DMS114 treated with DMSO at 0.1 percent for 48 hours (cell line): ENCODE results near the gene TAOK1.
"Not testable (repeated sequence)": the region's sequence is repeated elsewhere in the genome, so short reads cannot be mapped to it uniquely, and the experiment has no call there.

Experiments used
- DNase-seq: peaks from one replicate; lab custom pipeline; 2025; ENCODE audit not compliant: unreplicated experiment; lab: John Stamatoyannopoulos, UW

TAOK1 gene

DNA sequence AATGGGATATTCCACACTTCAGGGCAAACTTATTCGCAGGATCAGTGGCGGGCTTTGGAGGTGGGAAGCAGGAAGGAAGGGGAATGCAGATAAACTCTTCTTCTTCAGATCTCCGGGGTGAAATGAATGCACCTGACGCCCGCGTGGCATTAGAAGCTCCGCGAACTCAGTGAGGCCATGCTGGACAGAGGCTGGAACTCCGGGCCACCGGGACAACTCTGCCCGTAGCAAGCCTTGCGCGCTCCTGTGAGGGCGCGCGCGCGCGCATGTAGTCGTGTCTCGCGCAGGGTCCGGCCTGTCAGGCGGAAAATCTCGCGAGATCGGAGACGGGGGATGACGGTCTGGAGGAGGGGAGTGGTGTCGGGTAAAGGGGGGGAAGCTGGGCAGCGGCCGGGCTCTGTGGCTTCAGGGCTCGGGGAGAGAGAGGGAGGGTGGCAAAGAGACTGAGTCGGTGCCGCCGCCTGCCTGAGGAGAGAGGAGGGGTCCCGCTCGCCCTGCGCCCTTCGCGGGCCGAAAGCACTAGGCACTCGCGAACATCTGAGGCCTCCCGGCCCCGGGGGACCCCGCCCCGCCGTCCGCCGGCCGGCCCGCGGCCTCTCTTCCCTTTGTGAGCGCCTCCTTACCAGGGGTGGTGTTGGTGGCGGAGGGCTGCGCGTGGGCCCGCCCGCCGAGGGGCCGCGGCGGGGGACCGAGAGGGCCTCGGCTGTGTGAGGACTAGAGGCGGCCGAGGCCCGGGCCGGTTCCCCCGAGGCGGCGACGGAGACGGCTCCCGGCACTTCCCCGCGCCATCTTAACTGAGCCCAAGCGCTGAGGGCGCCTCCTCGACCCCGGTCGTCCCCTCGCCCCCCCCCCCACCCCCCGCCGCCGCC lies at the start of gene TAOK1:
Gene TAOK1, plus strand, starts transcription at position 382 of the 869 bp plus-strand sequence. CDS start 61,186 bp downstream, outside the sequence.
- DNase-seq: peak; percentile 91

DNA sequence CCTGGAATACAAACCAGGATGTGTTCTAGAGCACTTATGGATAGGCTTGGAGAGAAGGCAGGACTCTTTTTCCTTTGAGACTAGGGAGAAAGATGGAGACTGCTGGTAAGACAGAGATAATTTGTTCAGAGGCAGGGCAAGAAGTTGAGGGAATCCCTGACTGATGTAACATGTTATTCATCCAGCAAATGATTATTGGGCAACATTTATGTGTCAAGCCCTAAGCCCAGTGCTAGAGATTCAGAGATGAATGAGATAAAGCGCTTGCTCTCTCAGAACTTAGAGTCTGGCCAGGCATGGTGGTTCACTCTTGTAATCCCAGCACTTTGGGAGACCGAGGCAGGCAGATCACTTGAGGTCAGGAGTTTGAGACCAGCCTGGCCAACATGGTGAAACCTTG lies 48.4 kb upstream of the TAOK1 start:
- no peak for DNase-seq

DNA sequence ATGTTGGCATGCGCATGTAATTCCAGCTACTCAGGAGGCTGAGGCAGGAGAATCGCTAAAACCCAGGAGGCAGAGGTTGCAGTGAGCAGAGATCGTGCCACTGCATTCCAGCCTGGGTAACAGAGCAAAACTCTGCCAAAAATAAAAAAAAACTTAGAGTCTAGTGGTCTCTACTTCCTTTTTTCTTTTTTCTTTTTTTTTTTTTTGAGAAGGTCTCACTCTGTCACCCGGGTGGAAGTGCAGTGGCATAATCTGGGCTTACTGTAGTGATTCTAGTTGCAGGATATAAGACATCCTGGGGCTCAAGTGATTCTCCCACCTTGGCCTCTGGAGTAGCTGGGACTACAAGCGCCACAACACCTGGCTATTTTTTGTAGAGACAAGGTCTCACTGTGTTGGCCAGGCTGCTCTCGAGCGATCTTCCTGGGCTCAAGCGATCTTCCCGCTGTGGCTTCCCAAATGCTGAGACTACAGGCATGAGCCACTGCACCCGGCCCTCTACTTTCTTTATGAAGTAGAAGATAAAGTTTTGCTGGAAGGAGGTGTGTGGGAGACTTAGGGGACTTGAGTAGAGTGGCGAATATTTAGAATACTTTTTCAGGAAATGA lies 47.9 kb upstream of the TAOK1 start:
- DNase-seq: no peak

DNA sequence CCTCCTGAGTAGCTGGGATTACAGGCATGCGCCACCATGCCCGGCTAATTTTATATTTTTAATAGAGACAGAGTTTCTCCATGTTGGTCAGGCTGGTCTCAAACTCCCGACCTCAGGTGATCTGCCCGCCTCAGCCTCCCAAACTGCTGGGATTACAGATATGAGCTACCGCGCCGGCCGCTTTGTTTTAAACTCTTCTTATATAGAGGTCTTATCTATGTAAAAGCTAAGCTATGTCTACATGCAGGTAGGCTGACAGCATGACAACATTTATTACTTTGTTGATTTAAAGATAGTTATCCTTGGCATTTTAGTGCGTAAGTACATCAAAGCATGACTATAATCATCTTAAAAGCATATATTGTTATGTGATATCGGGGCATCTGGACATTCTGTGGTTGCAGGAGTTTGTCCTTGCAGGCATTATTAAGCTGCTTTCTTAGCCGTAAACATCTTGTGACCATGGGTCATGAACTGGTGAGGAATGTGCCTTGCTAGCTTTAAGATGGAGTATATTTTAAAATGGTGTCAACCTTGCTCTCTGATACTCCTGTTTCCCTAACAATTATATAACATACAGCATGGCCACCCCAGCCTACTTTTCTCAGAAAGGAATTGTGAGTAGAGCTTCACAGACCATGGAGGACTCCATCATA lies 45.8 kb upstream of the TAOK1 start:
- no peak for DNase-seq

DNA sequence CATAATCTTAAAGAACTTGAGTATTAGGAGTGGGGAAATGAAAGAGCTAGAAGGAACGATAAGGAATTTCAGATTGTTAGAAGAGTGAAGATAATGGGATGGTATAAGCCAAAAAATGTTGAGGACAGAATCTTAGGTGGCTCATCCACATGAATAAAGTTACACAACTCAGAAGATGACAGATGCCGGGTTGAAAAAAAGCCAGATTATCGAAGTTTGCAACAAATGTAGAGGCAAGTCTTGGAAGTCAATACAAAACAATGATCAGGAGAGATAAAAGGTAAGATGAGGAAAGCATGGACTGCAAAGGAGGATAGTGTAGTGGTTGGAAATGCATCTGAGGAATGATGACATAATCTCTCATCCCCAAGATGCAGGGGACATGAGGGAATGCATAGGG lies 45.1 kb upstream of the TAOK1 start:
- DNase-seq: no peak

DNA sequence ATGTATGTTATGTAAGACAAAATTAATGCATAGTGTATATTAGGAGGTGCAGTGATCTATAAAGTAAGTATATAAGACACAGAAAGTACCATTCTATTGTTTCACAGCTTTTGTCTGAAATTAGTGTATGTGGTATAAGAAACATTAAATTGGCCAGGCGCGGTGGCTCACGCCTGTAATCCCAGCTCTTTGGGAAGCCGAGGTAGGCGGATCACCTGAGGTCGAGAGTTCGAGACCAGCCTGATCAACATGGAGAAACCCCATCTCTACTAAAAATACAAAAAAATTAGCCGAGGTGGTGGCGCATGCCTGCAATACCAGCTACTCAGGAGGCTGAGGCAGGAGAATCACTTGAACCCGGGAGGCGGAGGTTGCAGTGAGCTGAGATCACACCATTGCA lies 44.7 kb upstream of the TAOK1 start:
- not testable (repeated sequence) for DNase-seq

DNA sequence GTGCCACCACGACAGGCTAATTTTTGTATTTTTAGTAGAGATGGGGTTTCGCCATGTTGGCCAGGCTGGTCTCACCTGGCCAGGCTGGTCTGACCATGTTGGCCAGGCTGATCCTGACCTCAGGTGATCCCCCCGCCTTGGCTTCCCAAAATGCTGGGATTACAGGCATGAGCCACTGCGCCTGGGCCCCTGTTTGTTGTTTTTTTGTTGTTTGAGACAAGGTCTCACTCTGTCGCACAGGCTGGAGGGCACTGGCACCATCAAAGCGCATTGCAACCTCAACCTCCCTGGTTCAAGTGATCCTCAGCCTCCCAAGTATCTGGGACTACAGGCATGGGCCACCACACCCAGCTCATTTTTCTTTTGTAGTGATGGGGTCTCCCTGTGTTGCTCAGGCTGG lies 43.7 kb upstream of the TAOK1 start:
- DNase-seq: no peak

DNA sequence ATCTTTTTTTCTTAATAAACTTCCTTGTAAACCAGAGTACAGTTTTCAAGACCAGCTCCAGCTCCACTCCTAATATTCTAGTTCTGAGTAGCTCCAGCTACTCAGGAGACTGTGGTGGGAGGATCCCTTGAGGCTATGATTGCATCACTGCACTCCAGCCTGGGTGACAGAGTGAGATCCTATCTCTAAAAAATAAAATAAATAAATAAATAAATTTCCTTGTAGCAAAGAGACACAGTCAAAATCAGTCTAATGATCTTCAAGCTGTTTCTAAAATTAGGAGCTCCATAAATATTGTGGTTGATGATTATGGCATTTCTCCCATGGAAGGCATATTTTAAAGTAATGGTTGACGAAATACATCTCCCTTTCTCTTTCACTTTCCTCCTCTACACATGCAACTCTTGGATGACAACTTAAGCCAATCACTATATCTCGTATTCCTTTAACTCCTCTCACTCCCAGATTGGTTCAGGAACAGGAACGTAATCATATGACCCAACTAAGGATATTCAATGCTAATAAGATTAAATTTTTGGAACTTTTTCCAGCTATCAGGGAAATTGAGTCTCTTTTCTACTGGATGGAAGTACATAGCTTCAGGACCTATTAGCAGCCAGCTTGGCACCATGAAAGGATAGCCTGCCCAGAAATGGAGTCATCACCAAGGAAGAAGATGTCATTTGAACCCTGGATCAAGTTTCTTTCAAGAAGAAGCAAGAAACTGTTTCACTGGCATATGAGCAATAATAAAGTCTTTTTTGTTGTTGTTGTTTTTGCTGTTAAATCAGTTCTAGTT lies 42.1 kb upstream of the TAOK1 start:
- no peak for DNase-seq

DNA sequence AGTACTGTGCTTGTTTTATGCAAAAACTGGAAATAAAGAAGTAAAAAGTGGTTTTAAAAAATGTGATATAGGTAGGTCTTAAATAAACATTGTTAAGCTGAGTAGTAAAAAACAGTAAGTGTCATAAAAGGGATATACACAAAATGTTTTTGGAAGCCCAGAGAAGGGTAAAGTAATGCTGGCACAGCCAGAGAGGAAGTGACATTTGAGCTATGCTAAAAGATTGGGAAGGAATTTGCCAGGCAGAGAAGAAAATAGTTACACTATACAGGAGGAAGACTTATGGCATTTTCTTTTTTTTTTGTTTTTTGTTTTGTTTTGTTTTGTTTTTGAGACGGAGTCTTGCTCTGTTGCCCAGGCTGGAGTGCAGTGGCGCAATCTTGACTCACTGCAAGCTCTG lies 40.8 kb upstream of the TAOK1 start:
- DNase-seq: no peak

DNA sequence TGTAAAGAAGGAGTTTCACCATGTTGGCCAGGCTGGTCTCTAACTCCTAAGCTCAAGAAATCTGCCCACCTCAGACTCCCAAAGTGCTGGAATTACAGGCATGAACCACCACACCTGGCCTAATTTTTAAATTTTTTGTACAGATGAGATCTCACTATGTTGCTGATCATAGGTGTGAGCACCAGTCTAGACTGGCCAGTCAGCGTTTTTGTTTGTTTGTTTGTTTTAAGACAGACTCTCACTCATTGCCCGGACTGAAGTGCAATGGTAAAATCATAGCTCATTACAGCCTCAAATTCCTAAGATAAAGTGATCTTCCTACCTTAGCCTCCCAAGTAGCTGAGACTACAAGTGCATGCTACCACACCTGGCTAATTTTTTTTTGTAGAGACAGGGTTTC lies 38.0 kb upstream of the TAOK1 start:
- DNase-seq: no peak

DNA sequence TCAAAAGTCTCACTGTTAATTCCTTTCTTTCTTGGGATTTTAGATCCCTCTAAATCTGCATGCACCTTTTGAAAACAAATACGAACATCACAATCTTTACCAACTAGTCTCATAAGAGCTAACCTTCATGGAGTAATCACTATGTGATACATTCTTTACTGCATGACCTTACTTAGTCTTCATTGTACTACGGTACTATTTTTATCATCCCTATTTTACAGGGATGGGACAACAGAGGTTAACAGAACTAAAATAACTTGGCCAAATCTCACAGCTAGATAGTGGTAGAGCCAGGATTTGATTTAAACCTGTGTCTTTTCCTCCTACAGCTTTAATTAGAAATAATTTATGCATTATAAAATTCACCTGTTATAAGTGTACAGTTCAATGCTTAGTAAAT lies 32.9 kb upstream of the TAOK1 start:
- DNase-seq: no peak

DNA sequence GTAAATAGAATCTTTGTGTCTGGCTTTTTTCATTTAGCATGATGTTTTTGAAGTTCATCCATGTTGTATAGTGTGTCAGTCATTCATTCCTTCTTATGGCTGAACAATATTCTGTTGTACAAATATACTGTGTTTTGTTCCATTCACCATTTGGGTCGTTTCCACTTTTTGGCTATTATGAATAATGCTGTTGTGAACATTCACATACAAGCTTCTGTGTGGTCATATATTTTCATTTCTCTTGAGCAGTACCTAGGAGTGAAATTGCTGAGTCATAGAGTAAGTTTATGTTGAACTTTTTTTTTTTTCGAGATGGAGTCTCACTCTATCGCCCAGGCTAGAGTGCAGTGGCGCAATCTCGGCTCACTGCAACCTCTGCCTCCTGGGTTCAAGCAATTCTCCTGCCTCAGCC lies 32.3 kb upstream of the TAOK1 start:
- DNase-seq: no peak

DNA sequence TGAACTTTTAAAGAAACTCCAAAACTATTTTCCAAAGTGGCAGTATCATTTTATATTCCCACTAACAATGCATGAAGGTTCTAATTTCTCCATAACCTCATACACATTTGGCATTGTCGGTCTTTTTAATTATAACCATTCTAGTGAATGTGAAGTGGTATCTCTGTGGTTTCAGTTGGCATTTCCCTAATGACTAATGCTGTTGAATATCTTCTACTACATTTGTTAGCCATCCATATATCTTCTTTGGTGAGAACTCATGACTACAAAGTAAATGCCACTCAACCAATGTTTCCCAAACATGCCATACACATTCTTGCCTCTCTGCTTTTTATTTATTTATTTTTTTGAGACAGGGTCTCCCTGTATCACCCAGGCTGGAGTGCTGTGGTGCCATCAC lies 31.7 kb upstream of the TAOK1 start:
- DNase-seq: no peak

DNA sequence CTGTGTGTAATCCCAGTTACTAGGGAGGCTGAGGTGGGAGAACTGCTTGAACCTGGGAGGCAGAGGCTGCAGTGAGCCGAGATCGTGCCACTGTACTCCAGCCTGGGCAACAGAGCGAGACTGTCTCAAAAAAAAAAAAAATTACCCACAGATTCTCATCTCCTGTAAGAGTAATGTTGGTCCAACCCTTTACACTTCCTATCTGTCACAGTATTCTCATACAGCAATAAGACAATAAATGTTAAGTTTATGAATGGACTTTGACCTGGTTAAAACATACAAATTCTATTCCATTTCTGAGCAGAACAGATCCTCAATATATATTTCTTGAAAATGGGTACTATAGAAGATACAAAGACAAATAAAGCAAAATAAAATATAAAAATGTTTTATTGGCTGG lies 30.4 kb upstream of the TAOK1 start:
- no peak for DNase-seq

DNA sequence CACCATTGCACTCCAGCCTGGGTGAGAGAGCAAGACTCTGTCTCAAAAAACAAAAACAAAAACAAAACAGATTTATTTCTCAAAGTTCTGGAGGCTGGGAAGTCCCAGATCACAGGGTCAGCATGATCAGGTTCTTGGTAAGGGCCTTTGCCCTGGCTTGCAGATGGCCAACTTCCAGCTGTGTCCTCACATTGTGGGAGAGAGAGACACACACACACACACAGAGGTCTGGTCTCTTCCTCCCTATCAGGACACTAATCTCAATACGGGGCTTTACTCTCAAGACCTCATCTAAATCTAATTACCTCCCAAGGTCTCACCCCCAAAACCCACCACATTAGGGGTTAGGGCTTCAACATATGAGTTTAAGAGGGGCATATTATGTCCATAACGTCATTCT lies 26.4 kb upstream of the TAOK1 start:
- no peak for DNase-seq

DNA sequence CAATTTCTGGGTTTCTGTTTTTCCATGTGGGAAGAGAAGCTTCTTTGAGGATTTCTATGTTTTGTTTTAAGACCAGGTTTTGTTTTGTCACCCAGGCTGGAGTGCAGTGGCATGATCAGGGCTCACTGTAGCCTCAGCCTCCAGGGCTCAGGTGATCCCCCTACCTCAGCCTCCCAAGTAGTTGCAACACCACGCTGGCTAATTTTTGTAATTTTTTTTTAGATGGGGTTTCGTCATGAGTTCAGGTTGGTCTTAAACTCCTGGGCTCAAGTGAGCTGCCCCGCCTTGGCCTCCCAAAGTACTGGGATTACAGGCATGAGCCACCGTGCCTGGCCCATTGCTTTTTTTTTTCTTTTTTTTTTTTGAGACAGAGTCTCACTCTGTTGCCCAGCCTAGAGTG lies 25.5 kb upstream of the TAOK1 start:
- no peak for DNase-seq

DNA sequence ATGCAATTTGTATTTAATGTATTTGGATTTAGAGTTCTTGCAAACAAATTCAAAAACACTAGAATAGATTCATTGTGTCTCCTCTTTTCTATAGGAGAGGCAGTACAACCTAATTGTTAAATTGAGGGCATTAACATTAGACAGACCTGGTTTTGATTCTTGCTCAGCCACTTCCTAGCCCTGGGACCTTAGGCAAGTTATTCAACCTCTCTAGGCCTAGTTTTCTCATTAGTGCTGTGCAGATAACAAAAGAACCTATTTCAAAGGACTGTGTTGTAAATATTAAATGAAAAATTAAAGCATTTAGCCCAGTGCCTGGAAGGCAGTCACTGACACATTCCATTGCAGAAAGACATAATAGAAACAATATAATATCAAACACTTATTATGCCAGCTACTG lies 22.0 kb upstream of the TAOK1 start:
- no peak for DNase-seq

DNA sequence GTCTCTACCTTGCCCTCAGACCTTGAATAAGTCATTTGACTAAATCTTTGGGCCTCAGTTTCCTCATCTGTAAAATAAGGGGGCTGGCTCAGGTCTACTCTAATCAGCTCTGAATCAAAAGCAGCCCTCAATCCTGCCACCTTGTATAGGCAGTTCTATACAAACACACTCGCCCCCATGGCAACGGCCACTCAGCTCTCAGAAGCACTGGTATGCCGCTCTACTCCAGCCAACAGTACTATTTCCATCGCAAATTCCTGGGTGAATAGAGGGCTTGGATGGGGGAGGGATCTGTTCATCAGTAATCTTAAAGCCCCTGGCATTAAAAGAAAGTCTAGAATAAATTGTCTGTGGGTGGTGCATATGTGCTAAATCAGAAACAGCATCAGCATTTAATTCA lies 21.2 kb upstream of the TAOK1 start:
- no peak for DNase-seq

DNA sequence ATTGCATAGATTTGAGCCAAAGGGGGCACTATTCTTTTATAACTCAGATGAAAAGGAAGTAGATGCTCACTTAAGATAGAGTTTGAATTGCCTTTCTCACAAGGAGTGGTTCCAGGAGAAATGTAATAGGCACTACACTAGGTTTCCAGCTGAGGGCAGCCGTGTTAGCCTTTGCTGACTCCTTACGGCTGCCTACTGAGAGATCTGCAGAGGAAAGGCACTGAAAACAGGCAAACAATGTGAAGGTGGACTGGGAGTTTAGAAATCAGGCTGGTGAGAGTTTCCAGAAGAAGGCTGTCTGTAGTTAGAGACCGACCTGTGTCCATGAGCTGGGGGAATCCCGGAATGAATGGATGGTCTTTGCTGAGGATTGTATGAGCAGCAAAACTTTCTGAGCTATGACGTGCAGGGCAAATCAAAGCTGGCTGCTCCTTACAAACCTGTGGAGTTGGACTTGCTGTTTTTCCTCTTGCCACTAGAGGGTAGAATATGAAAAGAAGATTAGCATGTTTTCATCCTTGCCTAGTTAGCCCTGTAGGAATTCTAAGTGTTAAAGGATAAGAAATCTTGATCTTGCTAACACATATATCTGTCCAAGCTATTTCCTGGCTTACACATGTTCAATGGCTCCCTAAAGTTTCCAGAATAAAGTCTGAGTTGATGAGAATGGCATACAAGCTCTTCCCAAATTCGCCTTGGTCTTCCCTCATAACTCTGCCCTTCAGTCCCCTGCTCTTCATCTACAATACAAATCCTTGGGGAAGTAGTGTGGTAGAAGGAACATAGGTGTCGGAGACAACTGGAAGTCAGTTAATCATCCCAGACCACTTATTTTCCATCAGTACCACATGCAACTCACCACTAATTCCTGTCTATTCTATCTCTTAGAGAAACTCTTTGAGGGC lies 20.1 kb upstream of the TAOK1 start:
- DNase-seq: peak; percentile 90

DNA sequence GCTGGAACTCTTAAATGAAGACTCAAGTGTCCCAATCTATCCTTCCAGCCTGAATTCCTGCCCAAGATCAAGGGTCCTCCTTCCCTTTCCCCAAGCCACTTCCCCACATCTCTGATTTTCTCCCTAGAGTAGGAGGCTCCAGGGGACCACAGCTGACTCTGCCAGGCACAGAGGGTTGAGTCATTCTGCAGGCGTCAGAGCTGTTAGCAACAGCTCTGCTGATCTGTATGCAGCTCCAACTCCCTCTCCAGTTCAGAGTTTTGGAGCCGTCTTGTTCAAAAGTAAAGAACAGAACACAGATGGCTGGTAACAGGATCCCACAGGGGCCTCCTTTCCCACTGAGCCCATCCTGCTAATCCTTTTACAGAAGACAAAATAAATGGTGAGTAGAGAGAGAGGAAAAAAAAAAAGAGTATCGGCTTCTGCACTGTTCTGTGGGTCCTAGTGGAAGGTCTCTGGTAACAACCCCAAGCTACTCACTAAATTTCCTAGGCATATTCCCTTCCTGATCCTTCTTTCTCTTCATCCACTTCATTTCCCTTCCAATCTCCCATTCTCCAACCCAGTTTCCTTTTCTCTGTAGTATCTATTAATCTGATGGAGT lies 13.4 kb upstream of the TAOK1 start:
- no peak for DNase-seq
